Gastrocnemius medialis (tissue), 4 donors: ENCODE measurements around the gene COL4A3. TPM values are rescaled to one million over a fixed set of nuclear protein-coding genes. Genes with fewer than 3 reads are reported as not detected.

Experiments
- ATAC-seq, 2 donors: fragments of 150-250 bp; one replicate each; pipeline ENCODE4 v1.9.1; 2016
- DNase-seq, 2 donors: peaks; one replicate each; pipeline ENCODE4 v3.0.0-alpha.2; 2019
- H3K27ac ChIP-seq, 4 donors: fragments of 200-600 bp; sonication (generic); 1 replicate in 1 of 4; 2 replicates in 3 of 4; pipeline ENCODE4 v1.5.1; 2016 to 2018; ENCODE audit warnings: mild to moderate bottlenecking in 2 of 4, moderate library complexity in 1 of 4
- H3K27me3 ChIP-seq, 3 donors: fragments of 200-600 bp; sonication (generic) in 2 of 3; 1 replicate in 1 of 3; 2 replicates in 2 of 3; pipeline versions ENCODE4 v1.5.1 to v1.6.0; 2016 to 2019; ENCODE audit warnings: mild to moderate bottlenecking in 1 of 3, moderate library complexity in 1 of 3
- H3K36me3 ChIP-seq, 2 donors: fragments of 200-600 bp; sonication (generic) in 1 of 2; one replicate each; pipeline ENCODE4 v1.5.1; 2017 to 2018
- H3K4me1 ChIP-seq, 2 donors: fragments of 200-600 bp; sonication (generic) in 1 of 2; one replicate each; pipeline ENCODE4 v1.5.1; 2016 to 2017; ENCODE audit warnings: mild to moderate bottlenecking in 2 of 2
- H3K4me3 ChIP-seq, 4 donors: fragments of 200-600 bp; sonication (generic) in 3 of 4; 1 replicate in 1 of 4; 2 replicates in 3 of 4; pipeline ENCODE4 v1.5.1; 2016 to 2019; ENCODE audit warnings: mild to moderate bottlenecking in 2 of 4
- H3K9me3 ChIP-seq, 3 donors: fragments of 200-600 bp; sonication (generic) in 2 of 3; 1 replicate in 1 of 3; 2 replicates in 2 of 3; pipeline ENCODE4 v1.5.1; 2016 to 2019
- POLR2A ChIP-seq, 2 donors: fragments of 450-650 bp; IDR thresholded peaks; one replicate each; pipeline ENCODE4 v1.6.1; 2017; ENCODE audit warnings: antibody characterized with exemption in 2 of 2, mild to moderate bottlenecking in 2 of 2, moderate library complexity in 2 of 2
- in situ Hi-C, 4 donors: fragments of 200-750 bp; cut with MboI; loops; one replicate each; pipeline versions ENCODE4 v1.15.0 to v1.8.0; 2017; ENCODE audit warnings: low sequenced_read_pairs in 4 of 4
- intact Hi-C: fragments of 100-400 bp; cut with DNase I; formaldehyde crosslinking; loops from one replicate; pipeline ENCODE4 v1.15.1; 2023; ENCODE audit warnings: low total_unique reads
- total RNA-seq, 4 donors: library from RNA; depleted of rRNA; stranded (reverse); fragments of >200 nt; gene quantifications; one replicate each; pipeline versions ENCODE4 v1.1.0 to v1.2.3, GENCODE V29; 2016
- TF ChIP-seq, protein P1 (sequence below), 5 experiments: fragments of 450-650 bp in 3 of 5; fragments of 200-600 bp in 2 of 5; sonication (generic) in 2 of 5; IDR thresholded peaks in 4 of 5; conservative IDR thresholded peaks in 1 of 5; 1 replicate in 4 of 5; 2 replicates in 1 of 5; pipeline ENCODE4 v1.5.1; 2016 to 2019; ENCODE audit warnings: antibody characterized with exemption in 5 of 5, mild to moderate bottlenecking in 3 of 5, moderate library complexity in 3 of 5

COL4A3 gene
- 10 to 100 TPM in 1 of 4 donors, 1 to 10 TPM in 3; 1.9 to 66.8 (median 3.8) TPM for total RNA-seq

DNA sequence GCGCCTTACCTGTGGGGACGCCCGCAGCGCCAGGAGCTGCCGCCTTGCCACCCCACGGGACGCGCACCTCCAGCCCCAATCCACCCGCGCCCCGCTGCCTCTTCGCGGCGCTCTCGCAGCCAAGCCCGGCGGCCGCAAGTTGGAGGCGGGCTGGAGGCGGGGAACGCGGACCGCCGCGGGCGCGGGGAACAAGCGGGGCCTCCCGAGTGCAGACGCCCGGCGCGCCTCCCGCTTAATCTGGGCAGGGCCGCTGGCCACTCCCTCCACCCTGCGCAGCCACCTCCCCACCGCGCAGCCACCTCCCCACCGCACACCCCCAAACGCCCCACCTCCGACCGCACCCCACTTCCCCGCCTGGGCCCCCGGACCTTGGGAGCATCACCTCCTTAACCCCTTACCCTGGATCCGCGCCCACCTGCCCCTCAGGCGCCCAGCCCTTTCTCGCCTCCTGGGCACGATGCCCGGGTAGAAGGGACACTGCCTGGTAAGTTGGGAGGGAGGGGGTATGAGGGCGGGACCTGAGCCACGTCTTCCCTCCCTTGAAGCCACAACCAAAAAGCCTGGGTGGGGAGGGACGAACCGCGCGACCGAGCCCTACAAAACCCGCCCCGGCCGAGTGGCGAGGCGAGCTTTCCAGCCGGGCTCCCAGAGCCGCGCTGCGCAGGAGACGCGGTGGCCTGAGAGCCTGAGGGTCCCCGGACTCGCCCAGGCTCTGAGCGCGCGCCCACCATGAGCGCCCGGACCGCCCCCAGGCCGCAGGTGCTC lies at the start of gene COL4A3, which contains the start of gene COL4A4:
TSS of gene COL4A3 (plus strand) at position 627 of the 765 bp plus-strand sequence. CDS start at position 730, 103 bp downstream.
TSS of gene COL4A4 (minus strand) at position 208 of the 765 bp plus-strand sequence. CDS start 16,722 bp downstream, outside the sequence.
- H3K4me1 ChIP-seq: peaks cover 33 to 65% of the 10 kb centered on the region in 2 donors
- peak within 1 kb of the TSS; percentile 86 to 99 (median 93) for H3K27ac ChIP-seq
- H3K36me3 ChIP-seq: no peaks in the 10 kb centered on the region
- ATAC-seq (peak; percentile 81 to 84), DNase-seq (peak; percentile 72 to 76)
- peak; percentile 42 to 72 for TF ChIP-seq POLR2A (IDR thresholded peaks at IDR 0.05)
- TF ChIP-seq, protein P1, sequence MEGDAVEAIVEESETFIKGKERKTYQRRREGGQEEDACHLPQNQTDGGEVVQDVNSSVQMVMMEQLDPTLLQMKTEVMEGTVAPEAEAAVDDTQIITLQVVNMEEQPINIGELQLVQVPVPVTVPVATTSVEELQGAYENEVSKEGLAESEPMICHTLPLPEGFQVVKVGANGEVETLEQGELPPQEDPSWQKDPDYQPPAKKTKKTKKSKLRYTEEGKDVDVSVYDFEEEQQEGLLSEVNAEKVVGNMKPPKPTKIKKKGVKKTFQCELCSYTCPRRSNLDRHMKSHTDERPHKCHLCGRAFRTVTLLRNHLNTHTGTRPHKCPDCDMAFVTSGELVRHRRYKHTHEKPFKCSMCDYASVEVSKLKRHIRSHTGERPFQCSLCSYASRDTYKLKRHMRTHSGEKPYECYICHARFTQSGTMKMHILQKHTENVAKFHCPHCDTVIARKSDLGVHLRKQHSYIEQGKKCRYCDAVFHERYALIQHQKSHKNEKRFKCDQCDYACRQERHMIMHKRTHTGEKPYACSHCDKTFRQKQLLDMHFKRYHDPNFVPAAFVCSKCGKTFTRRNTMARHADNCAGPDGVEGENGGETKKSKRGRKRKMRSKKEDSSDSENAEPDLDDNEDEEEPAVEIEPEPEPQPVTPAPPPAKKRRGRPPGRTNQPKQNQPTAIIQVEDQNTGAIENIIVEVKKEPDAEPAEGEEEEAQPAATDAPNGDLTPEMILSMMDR (IDR thresholded peaks at IDR 0.05 in 4 of 5, conservative IDR thresholded peaks at IDR 0.05 in 1 of 5): no peak
- no peaks in the 10 kb centered on the region for H3K27me3 ChIP-seq
- peak within 1 kb of the TSS; percentile 70 to 81 (median 72) for H3K4me3 ChIP-seq
- H3K9me3 ChIP-seq: no peaks in the 10 kb centered on the region
- in situ Hi-C loops: no loop called here
- intact Hi-C loops: loop anchor here (1.0 to 2.0 kb wide), 2 partner anchors 25 to 64 kb away; no protein-coding TSS in a partner anchor

DNA sequence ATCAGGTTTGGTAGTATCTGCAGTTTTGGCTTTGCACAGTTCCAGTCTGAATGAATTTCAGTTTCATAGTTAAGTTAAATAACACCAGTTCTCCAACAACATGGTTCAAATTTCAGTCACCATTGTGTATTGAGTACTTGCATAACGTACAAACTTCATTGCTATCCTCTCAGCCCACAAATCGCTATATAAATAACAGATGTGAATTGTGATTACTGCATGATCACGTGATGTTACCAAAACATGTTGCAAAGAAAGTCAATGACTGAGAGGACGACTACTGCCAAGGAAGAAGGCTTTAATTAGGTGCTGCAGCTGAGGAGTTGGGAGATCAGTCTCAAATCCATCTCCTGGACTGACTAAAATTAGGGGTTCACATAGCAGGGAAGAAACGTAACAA lies 48.7 kb upstream of the COL4A3 start:
- in situ Hi-C loops (no loop called here), intact Hi-C loops (no loop called here)
- no peak overlapping the region for H3K27ac ChIP-seq
- peaks cover 4 to 59% of the 10 kb centered on the region in 2 donors for H3K36me3 ChIP-seq
- ATAC-seq (no peak), DNase-seq (no peak)
- no peaks in the 10 kb centered on the region for H3K27me3 ChIP-seq
- H3K9me3 ChIP-seq: no peaks in the 10 kb centered on the region
- TF ChIP-seq, protein P1 (IDR thresholded peaks at IDR 0.05 in 4 of 5, conservative IDR thresholded peaks at IDR 0.05 in 1 of 5): no peak
- TF ChIP-seq POLR2A (IDR thresholded peaks at IDR 0.05): no peak
- no peak overlapping the region for H3K4me3 ChIP-seq
- no peaks in the 10 kb centered on the region for H3K4me1 ChIP-seq

DNA sequence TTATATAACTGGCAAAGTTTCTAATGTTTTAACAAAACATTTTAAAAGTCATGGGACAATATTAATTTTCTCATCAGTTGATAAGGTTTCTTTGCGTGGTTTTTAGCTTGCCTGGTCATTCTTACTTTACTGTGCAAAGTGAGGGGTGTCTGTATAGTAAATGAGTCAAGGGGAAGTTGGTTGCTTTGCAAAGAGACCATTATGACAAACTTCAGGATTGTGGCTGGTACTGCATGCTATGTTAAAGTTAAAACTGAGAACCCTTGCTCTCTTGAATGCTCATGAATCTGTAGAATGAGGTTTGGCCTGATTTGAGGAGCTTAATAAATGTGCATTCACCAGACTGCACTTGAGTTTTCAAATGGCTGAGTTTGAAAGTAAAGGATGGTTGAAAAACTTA lies 47.4 kb upstream of the COL4A3 start:
- H3K4me3 ChIP-seq: no peak overlapping the region
- TF ChIP-seq, protein P1 (IDR thresholded peaks at IDR 0.05 in 4 of 5, conservative IDR thresholded peaks at IDR 0.05 in 1 of 5): no peak
- TF ChIP-seq POLR2A (IDR thresholded peaks at IDR 0.05): no peak
- in situ Hi-C loops: no loop called here

DNA sequence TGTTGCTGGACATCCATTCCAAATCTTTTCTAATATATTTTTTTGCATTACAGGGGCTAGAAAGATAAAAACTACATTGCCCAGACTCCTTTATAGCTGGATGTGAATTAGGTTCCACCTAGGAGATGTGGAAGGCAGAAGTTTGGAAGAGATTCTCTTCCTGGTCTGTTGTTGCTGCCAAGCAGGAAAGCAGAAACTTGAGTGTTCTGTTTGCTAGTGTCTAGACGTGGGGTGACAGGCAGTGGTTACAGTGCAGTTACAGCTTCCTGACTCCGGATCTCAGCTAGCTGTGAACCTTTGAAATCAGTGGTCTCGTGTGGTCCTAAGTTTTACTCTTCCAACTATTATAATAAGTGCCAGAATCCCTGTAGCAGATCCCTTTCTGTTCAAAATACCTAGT lies 46.6 kb upstream of the COL4A3 start:
- H3K27ac ChIP-seq: no peak overlapping the region
- H3K4me3 ChIP-seq: no peak overlapping the region
- in situ Hi-C loops: no loop called here
- no peaks in the 10 kb centered on the region for H3K4me1 ChIP-seq
- TF ChIP-seq, protein P1 (IDR thresholded peaks at IDR 0.05 in 4 of 5, conservative IDR thresholded peaks at IDR 0.05 in 1 of 5): no peak
- no peak for TF ChIP-seq POLR2A (IDR thresholded peaks at IDR 0.05)
- H3K36me3 ChIP-seq: peaks cover 4 to 41% of the 10 kb centered on the region in 2 donors
- no peaks in the 10 kb centered on the region for H3K9me3 ChIP-seq
- no peak for DNase-seq
- intact Hi-C loops: no loop called here
- no peaks in the 10 kb centered on the region for H3K27me3 ChIP-seq
- no peak for ATAC-seq

More for the DNA sequence above, 47.4 kb upstream of the COL4A3 start:
- no peak overlapping the region for H3K27ac ChIP-seq
- no peak for DNase-seq
- no peaks in the 10 kb centered on the region for H3K9me3 ChIP-seq
- no peak for ATAC-seq
- no peaks in the 10 kb centered on the region for H3K27me3 ChIP-seq
- H3K4me1 ChIP-seq: no peaks in the 10 kb centered on the region
- intact Hi-C loops: no loop called here
- peaks cover 4 to 48% of the 10 kb centered on the region in 2 donors for H3K36me3 ChIP-seq
